ENCODE measurements around the gene RSPH4A. TPM values are rescaled to one million over a fixed set of nuclear protein-coding genes. Genes with fewer than 3 reads are reported as not detected.

RSPH4A gene
- total RNA-seq, 4 donors from 2014 or later = 0.19 to 0.40 TPM; not detected in 2

- ATAC-seq = no peak
- no peak overlapping the region for H3K4me3 ChIP-seq
- TF ChIP-seq POLR2A (IDR thresholded peaks at IDR 0.05) (no peak), EP300 (IDR thresholded peaks at IDR 0.05) (no peak), POLR2AphosphoS5 (IDR thresholded peaks at IDR 0.05) (no peak), CTCF (IDR thresholded peaks at IDR 0.05) (no peak)
- no peaks in the 10 kb centered on the region for H3K4me1 ChIP-seq
- WGBS, 2 donors (ENCODE audit: low coverage in 1 of 2) = 49 to 55% methylated on average over 3 of the region's 3 CpGs
- H3K9me3 ChIP-seq = no peaks in the 10 kb centered on the region
- H3K27me3 ChIP-seq = no peaks in the 10 kb centered on the region
- H3K36me3 ChIP-seq = no peaks in the 10 kb centered on the region
- H3K27ac ChIP-seq = no peak overlapping the region
Observed at GRCh38 chr6:116624036-116624805, 7.9 kb downstream of the RSPH4A start.

GRCh38 chr6:116625872-116626271 lies 9.6 kb downstream of the RSPH4A start:
- Histone ChIP-seq H3K9me3 (no peaks in the 10 kb centered on the region), H3K27me3 (no peaks in the 10 kb centered on the region), H3K4me1 (no peaks in the 10 kb centered on the region), H3K36me3 (no peaks in the 10 kb centered on the region), H3K4me3 (no peak overlapping the region), H3K27ac (no peak overlapping the region)
- ATAC-seq = no peak
- WGBS, 2 donors (ENCODE audit: low coverage in 1 of 2) = 82 to 88% methylated on average over 3 of the region's 3 CpGs
- no peak for TF ChIP-seq EP300 (IDR thresholded peaks at IDR 0.05)
- no peak for TF ChIP-seq POLR2AphosphoS5 (IDR thresholded peaks at IDR 0.05)
- no peak for TF ChIP-seq CTCF (IDR thresholded peaks at IDR 0.05)
- no peak for TF ChIP-seq POLR2A (IDR thresholded peaks at IDR 0.05)

- Histone ChIP-seq H3K4me3 (no peak overlapping the region), H3K9me3 (no peaks in the 10 kb centered on the region), H3K4me1 (no peaks in the 10 kb centered on the region), H3K27ac (no peak overlapping the region), H3K27me3 (no peaks in the 10 kb centered on the region), H3K36me3 (peaks cover 0 to 30% of the 10 kb centered on the region in 2 donors)
- 61 to 75% methylated on average over 5 of the region's 5 CpGs for WGBS, 2 donors (ENCODE audit: low coverage in 1 of 2)
- no peak for TF ChIP-seq EP300 (IDR thresholded peaks at IDR 0.05)
- TF ChIP-seq CTCF (IDR thresholded peaks at IDR 0.05) = no peak
- no peak for TF ChIP-seq POLR2AphosphoS5 (IDR thresholded peaks at IDR 0.05)
- no peak for TF ChIP-seq POLR2A (IDR thresholded peaks at IDR 0.05)
- no peak for ATAC-seq
Observed at GRCh38 chr6:116629563-116629981, 13.3 kb downstream of the RSPH4A start.

- peaks cover 0 to 34% of the 10 kb centered on the region in 2 donors for H3K36me3 ChIP-seq
- ATAC-seq = peak; percentile 50
- H3K4me1 ChIP-seq = no peaks in the 10 kb centered on the region
- no peak overlapping the region for H3K4me3 ChIP-seq
- H3K27me3 ChIP-seq = no peaks in the 10 kb centered on the region
- 45 to 90% methylated on average over 2 to 5 of the region's 5 CpGs for WGBS, 2 donors (ENCODE audit: low coverage in 1 of 2)
- TF ChIP-seq POLR2A (IDR thresholded peaks at IDR 0.05) (no peak), EP300 (IDR thresholded peaks at IDR 0.05) (no peak), CTCF (IDR thresholded peaks at IDR 0.05) (no peak), POLR2AphosphoS5 (IDR thresholded peaks at IDR 0.05) (no peak)
- no peak overlapping the region for H3K27ac ChIP-seq
- H3K9me3 ChIP-seq = no peaks in the 10 kb centered on the region
Observed at GRCh38 chr6:116631379-116631990, 15.2 kb downstream of the RSPH4A start.

- peaks cover 0 to 40% of the 10 kb centered on the region in 2 donors for H3K36me3 ChIP-seq
- WGBS, 2 donors (ENCODE audit: low coverage in 1 of 2) = 100% methylated on average over 1 to 2 of the region's 2 CpGs
- TF ChIP-seq EP300 (IDR thresholded peaks at IDR 0.05) (no peak), POLR2A (IDR thresholded peaks at IDR 0.05) (no peak), POLR2AphosphoS5 (IDR thresholded peaks at IDR 0.05) (no peak), CTCF (IDR thresholded peaks at IDR 0.05) (no peak)
- no peak overlapping the region for H3K27ac ChIP-seq
- no peak overlapping the region for H3K4me3 ChIP-seq
- no peaks in the 10 kb centered on the region for H3K9me3 ChIP-seq
- H3K27me3 ChIP-seq = no peaks in the 10 kb centered on the region
- no peaks in the 10 kb centered on the region for H3K4me1 ChIP-seq
- ATAC-seq = no peak
Observed at GRCh38 chr6:116633685-116634084, 17.4 kb downstream of the RSPH4A start.

Measured in gastroesophageal sphincter (tissue), 4 donors.